CD14-positive monocyte (primary cell): ENCODE results near the gene SNX14. TPM values are rescaled to one million over a fixed set of nuclear protein-coding genes. Genes with fewer than 3 reads are reported as not detected.
A peak's percentile ranks its signal among the peaks of the same experiment; 100 is the strongest.

ENCODE experiments used
- DNase-seq, 3 donors: peaks; one replicate each; pipeline ENCODE4 v3.0.0-alpha.2; 2011 to 2022
- H2AFZ ChIP-seq: 2 replicates; pipeline ENCODE4 v1.6.0; 2012; ENCODE audit warnings: mild to moderate bottlenecking, low read depth, low read length, inconsistent platforms; ENCODE audit not compliant: insufficient read depth, poor library complexity, severe bottlenecking
- H3K27ac ChIP-seq, 2 donors: 1 replicate in 1 of 2; 2 replicates in 1 of 2; pipeline ENCODE4 v1.5.1; 2012 to 2013; ENCODE audit warnings: low read length in 2 of 2, control low read depth in 1 of 2, inconsistent platforms in 1 of 2, low read depth in 1 of 2, mild to moderate bottlenecking in 1 of 2
- H3K27me3 ChIP-seq, 2 donors: one replicate each; pipeline versions ENCODE4 v1.6.0 to v1.6.1; 2011 to 2013; ENCODE audit warnings: low read length in 2 of 2; ENCODE audit not compliant: control insufficient read depth in 2 of 2, insufficient read depth in 2 of 2
- H3K36me3 ChIP-seq, 2 donors: replicated peaks in 1 of 2; 1 replicate in 1 of 2; 2 replicates in 1 of 2; pipeline versions ENCODE4 v1.5.1 to v1.6.1; 2012 to 2013; ENCODE audit warnings: low read length in 2 of 2, control low read depth in 1 of 2, inconsistent platforms in 1 of 2, mild to moderate bottlenecking in 1 of 2; ENCODE audit not compliant: insufficient read depth in 2 of 2, control insufficient read depth in 1 of 2
- H3K4me1 ChIP-seq, 2 donors: 1 replicate in 1 of 2; 2 replicates in 1 of 2; pipeline versions ENCODE4 v1.5.1 to v1.6.1; 2012 to 2013; ENCODE audit warnings: low read length in 2 of 2, control low read depth in 1 of 2, inconsistent platforms in 1 of 2, mild to moderate bottlenecking in 1 of 2, moderate library complexity in 1 of 2; ENCODE audit not compliant: insufficient read depth in 2 of 2, control insufficient read depth in 1 of 2
- H3K4me2 ChIP-seq: replicated peaks from 2 replicates; pipeline ENCODE3; 2012; ENCODE audit warnings: low read length, moderate library complexity, mild to moderate bottlenecking; ENCODE audit not compliant: poor library complexity, severe bottlenecking; ENCODE audit errors: extremely low read depth
- H3K4me3 ChIP-seq, 3 experiments: fragments of 200-600 bp in 1 of 3; sonication (generic) in 1 of 3; replicated peaks in 1 of 3; 1 replicate in 2 of 3; 2 replicates in 1 of 3; pipeline ENCODE4 v1.5.1; 2011 to 2013; ENCODE audit warnings: low read length in 3 of 3, mild to moderate bottlenecking in 3 of 3, control low read depth in 2 of 3, low read depth in 2 of 3, inconsistent platforms in 1 of 3, moderate library complexity in 1 of 3
- H3K79me2 ChIP-seq: 2 replicates; pipeline ENCODE4 v1.6.0; 2012; ENCODE audit warnings: mild to moderate bottlenecking, control low read depth, inconsistent platforms, low read length, moderate library complexity; ENCODE audit not compliant: insufficient read depth
- H3K9ac ChIP-seq: 2 replicates; pipeline ENCODE4 v1.6.0; 2017; ENCODE audit warnings: low read length, mild to moderate bottlenecking; ENCODE audit not compliant: insufficient read depth, poor library complexity, severe bottlenecking
- H3K9me3 ChIP-seq, 2 donors: replicated peaks in 1 of 2; 1 replicate in 1 of 2; 2 replicates in 1 of 2; pipeline versions ENCODE4 v1.5.1 to v1.6.1; 2012 to 2013; ENCODE audit warnings: low read length in 2 of 2, control low read depth in 1 of 2; ENCODE audit not compliant: control insufficient read depth in 1 of 2, insufficient read depth in 1 of 2
- H4K20me1 ChIP-seq: 2 replicates; pipeline ENCODE4 v1.6.0; 2012; ENCODE audit warnings: mild to moderate bottlenecking, low read length, control low read depth, moderate library complexity; ENCODE audit not compliant: insufficient read depth
- H3K27ac Mint-ChIP-seq, 7 donors: one replicate each; pipeline ENCODE4 v1.8.0; 2020; ENCODE audit warnings: mild to moderate bottlenecking in 7 of 7, mixed read lengths in 7 of 7, moderate library complexity in 6 of 7, inconsistent platforms in 2 of 7
- H3K27me3 Mint-ChIP-seq, 3 donors: one replicate each; pipeline ENCODE4 v1.8.0; 2021 to 2022; ENCODE audit warnings: low read depth in 3 of 3, mild to moderate bottlenecking in 3 of 3, mixed read lengths in 3 of 3, moderate library complexity in 3 of 3, inconsistent platforms in 1 of 3
- H3K36me3 Mint-ChIP-seq, 2 donors: one replicate each; pipeline ENCODE4 v1.8.0; 2020; ENCODE audit warnings: mixed read lengths in 2 of 2, inconsistent platforms in 1 of 2, mild to moderate bottlenecking in 1 of 2
- H3K4me1 Mint-ChIP-seq: one replicate; pipeline ENCODE4 v1.8.0; 2020; ENCODE audit warnings: mild to moderate bottlenecking, mixed read lengths
- H3K4me3 Mint-ChIP-seq, 2 donors: one replicate each; pipeline ENCODE4 v1.8.0; 2020; ENCODE audit warnings: mild to moderate bottlenecking in 2 of 2, mixed read lengths in 2 of 2, moderate library complexity in 1 of 2
- H3K9me3 Mint-ChIP-seq, 7 donors: one replicate each; pipeline ENCODE4 v1.8.0; 2020 to 2022; ENCODE audit warnings: mixed read lengths in 7 of 7, mild to moderate bottlenecking in 6 of 7, moderate library complexity in 6 of 7, inconsistent platforms in 2 of 7
- CTCF ChIP-seq: fragments of 200-600 bp; IDR thresholded peaks from one replicate; pipeline ENCODE4 v1.8.0; 2022; ENCODE audit warnings: antibody characterized with exemption, mild to moderate bottlenecking
- WGBS: methylation state at CpG from one replicate; pipeline ENCODE4 v1.1.5; 2013; ENCODE audit warnings: missing lambda C conversion rate; ENCODE audit not compliant: insufficient coverage; 5-methylcytosine and 5-hydroxymethylcytosine counted together
- intact Hi-C, 2 donors: fragments of 100-400 bp; cut with micrococcal nuclease; formaldehyde crosslinking; loops; one replicate each; pipeline versions ENCODE4 v1.15.0 to v1.15.1; 2023
- polyA plus RNA-seq, 3 donors: library from polyadenylated mRNA; depleted of rRNA in 1 of 3; unstranded in 2 of 3; stranded (reverse) in 1 of 3; fragments of 300-500 nt in 2 of 3; fragments of >200 nt in 1 of 3; fragmentation: Illumina TruSeq in 2 of 3; gene quantifications; 1 replicate in 2 of 3; 2 replicates in 1 of 3; pipeline ENCODE4 v1.2.3, GENCODE V29; 2012 to 2021

SNX14 gene
- polyA plus RNA-seq, 3 donors = 40.2 to 75.6 (median 73.3) TPM

DNA sequence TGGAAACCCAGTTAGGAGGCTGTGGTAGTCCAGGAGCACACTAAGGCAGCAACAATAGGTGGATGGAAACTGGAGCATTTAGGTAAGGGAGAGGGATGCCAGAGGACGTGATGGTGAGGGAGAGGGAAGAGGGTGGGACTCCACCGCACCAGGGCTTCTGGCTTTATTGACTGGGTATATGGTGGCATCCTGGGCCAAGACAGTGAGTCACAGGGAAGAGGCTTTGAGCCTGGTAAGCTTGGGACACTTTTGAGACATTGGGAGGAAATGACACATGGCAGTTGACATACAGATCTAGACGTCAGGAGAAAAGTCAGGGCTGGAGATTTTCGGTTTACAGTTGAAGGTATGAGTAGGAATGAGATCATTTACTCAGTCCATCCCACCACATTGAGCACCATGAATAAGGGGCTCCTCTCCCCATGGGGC, 128.9 kb downstream of the SNX14 start:
- peaks cover 9 to 32% of the 10 kb centered on the region in 2 donors for H3K4me1 ChIP-seq
- H3K36me3 Mint-ChIP-seq = no peaks in the 10 kb centered on the region
- H3K27ac ChIP-seq = no peak overlapping the region
- peaks cover 0 to 3% (median 0%) of the 10 kb centered on the region in 7 donors for H3K9me3 Mint-ChIP-seq
- H4K20me1 ChIP-seq = no peaks in the 10 kb centered on the region
- H3K4me3 Mint-ChIP-seq = peak overlapping the region in 1 of 2 donors; percentile 4
- peak overlapping the region; percentile 2 to 90 (median 70) for H3K27ac Mint-ChIP-seq
- H3K27me3 ChIP-seq = no peaks in the 10 kb centered on the region
- H3K9me3 ChIP-seq = no peaks in the 10 kb centered on the region
- H3K4me2 ChIP-seq = no peak overlapping the region
- intact Hi-C loops = no loop called here
- H3K36me3 ChIP-seq = no peaks in the 10 kb centered on the region
- H2AFZ ChIP-seq = no peak overlapping the region
- TF ChIP-seq CTCF = no peak
- WGBS = 54% methylated on average over 2 of the region's 4 CpGs
- H3K4me1 Mint-ChIP-seq = peaks cover 44% of the 10 kb centered on the region
- no peak overlapping the region for H3K9ac ChIP-seq
- no peaks in the 10 kb centered on the region for H3K79me2 ChIP-seq
- peaks cover 23 to 30% (median 27%) of the 10 kb centered on the region in 3 donors for H3K27me3 Mint-ChIP-seq
- peak; percentile 28 to 70 (median 45) for DNase-seq
- no peak overlapping the region for H3K4me3 ChIP-seq

GRCh38 chr6:85464260-85464644, 129.4 kb downstream of the SNX14 start:
- H3K27ac ChIP-seq = no peak overlapping the region
- peaks cover 9 to 32% of the 10 kb centered on the region in 2 donors for H3K4me1 ChIP-seq
- no peaks in the 10 kb centered on the region for H4K20me1 ChIP-seq
- Mint-ChIP-seq H3K9me3 (peaks cover 0 to 3% (median 0%) of the 10 kb centered on the region in 7 donors), H3K27me3 (peaks cover 23 to 30% (median 27%) of the 10 kb centered on the region in 3 donors), H3K27ac (peak overlapping the region in 6 of 7 donors; percentile 58 to 90 (median 72)), H3K4me1 (peaks cover 44% of the 10 kb centered on the region), H3K4me3 (no peak overlapping the region), H3K36me3 (no peaks in the 10 kb centered on the region)
- H3K36me3 ChIP-seq = no peaks in the 10 kb centered on the region
- no peak overlapping the region for H3K9ac ChIP-seq
- H3K27me3 ChIP-seq = no peaks in the 10 kb centered on the region
- no peaks in the 10 kb centered on the region for H3K9me3 ChIP-seq
- no peak overlapping the region for H2AFZ ChIP-seq
- H3K4me3 ChIP-seq = no peak overlapping the region
- no peak overlapping the region for H3K4me2 ChIP-seq
- H3K79me2 ChIP-seq = no peaks in the 10 kb centered on the region
- no peak for TF ChIP-seq CTCF
- peak; percentile 18 to 63 (median 40) for DNase-seq
- WGBS = 0% methylated on average over 1 of the region's 4 CpGs
- intact Hi-C loops = no loop called here
